IMR-90 (cell line): ENCODE data around the gene ISOC1. TPM values are rescaled to one million over a fixed set of nuclear protein-coding genes. Genes with fewer than 3 reads are reported as not detected.

Source experiments
- ATAC-seq: fragments of 200-7000 bp; cut with Tn5 transposase; 2 replicates; pipeline ENCODE4 v1.9.1; 2020; ENCODE audit warnings: low read depth, mild to moderate bottlenecking, moderate library complexity
- BruUV-seq: library from RNA; stranded (reverse); fragments of 400-500 nt; replicated peaks from 2 replicates; lab custom pipeline; 2021; lab: Mats Ljungman, UMichigan
- CTCF ChIA-PET: fragments of 300-600 bp; formaldehyde crosslinking; extraction: SDS; loops from one replicate; lab custom pipeline; 2021; ENCODE audit warnings: antibody characterized with exemption; lab: Yijun Ruan, JAX
- POLR2A ChIA-PET: fragments of 300-600 bp; sonication (Branson Sonifier 250); formaldehyde crosslinking; loops from one replicate; lab custom pipeline; 2022; ENCODE audit warnings: antibody characterized with exemption; ENCODE audit not compliant: unreplicated experiment; lab: Charles Lee
- DNase-seq: peaks from one replicate; pipeline ENCODE4 v3.0.0; 2013
- H2AFZ ChIP-seq: replicated peaks from 2 replicates; pipeline ENCODE3; 2013; ENCODE audit warnings: low read length, mild to moderate bottlenecking; ENCODE audit not compliant: poor library complexity
- H2AK5ac ChIP-seq: 2 replicates; pipeline ENCODE4 v1.6.1; 2013; ENCODE audit warnings: low read depth, low read length, inconsistent platforms
- H2AK9ac ChIP-seq: replicated peaks from 2 replicates; pipeline ENCODE3; 2013; ENCODE audit warnings: mild to moderate bottlenecking, low read depth, low read length, moderate library complexity; ENCODE audit not compliant: poor library complexity
- H2BK120ac ChIP-seq: 2 replicates; pipeline ENCODE4 v1.6.1; 2013; ENCODE audit warnings: low read depth, low read length, inconsistent platforms
- H2BK15ac ChIP-seq: 3 replicates; pipeline ENCODE4 v1.6.1; 2013; ENCODE audit warnings: low read depth, low read length, inconsistent platforms
- H2BK20ac ChIP-seq: 2 replicates; pipeline ENCODE4 v1.6.1; 2013; ENCODE audit warnings: low read depth, mild to moderate bottlenecking, inconsistent platforms, low read length, moderate library complexity
- H2BK5ac ChIP-seq: 2 replicates; pipeline ENCODE4 v1.6.1; 2013; ENCODE audit warnings: mild to moderate bottlenecking, low read depth, low read length, inconsistent platforms; ENCODE audit not compliant: poor library complexity, severe bottlenecking
- H3K14ac ChIP-seq: replicated peaks from 2 replicates; pipeline ENCODE4 v1.6.1; 2013; ENCODE audit warnings: low read depth, low read length, inconsistent platforms
- H3K18ac ChIP-seq: 2 replicates; pipeline ENCODE4 v1.6.1; 2013; ENCODE audit warnings: low read depth, low read length, control low read depth
- H3K23ac ChIP-seq: 2 replicates; pipeline ENCODE4 v1.6.1; 2013; ENCODE audit warnings: low read depth, low read length, inconsistent platforms
- H3K27ac ChIP-seq: 2 replicates; pipeline ENCODE4 v1.5.1; 2013; ENCODE audit warnings: mild to moderate bottlenecking, control low read depth, low read length; ENCODE audit not compliant: insufficient read depth
- H3K27me3 ChIP-seq: 2 replicates; pipeline ENCODE4 v1.6.1; 2013; ENCODE audit warnings: low read length; ENCODE audit not compliant: control insufficient read depth, insufficient read depth
- H3K36me3 ChIP-seq: 2 replicates; pipeline ENCODE4 v1.6.1; 2013; ENCODE audit warnings: low read length, mixed read lengths; ENCODE audit not compliant: control insufficient read depth, insufficient read depth
- H3K4ac ChIP-seq: 2 replicates; pipeline ENCODE4 v1.6.1; 2013; ENCODE audit warnings: low read depth, low read length, inconsistent platforms
- H3K4me1 ChIP-seq: 2 replicates; pipeline ENCODE4 v1.6.1; 2013; ENCODE audit warnings: low read length, mixed read lengths; ENCODE audit not compliant: control insufficient read depth, insufficient read depth
- H3K4me2 ChIP-seq: 2 replicates; pipeline ENCODE4 v1.6.1; 2013; ENCODE audit warnings: low read depth, mild to moderate bottlenecking, control low read depth, low read length, moderate library complexity
- H3K4me3 ChIP-seq: 2 replicates; pipeline ENCODE4 v1.5.1; 2013; ENCODE audit warnings: low read depth, mild to moderate bottlenecking, control low read depth, low read length, moderate library complexity; ENCODE audit not compliant: insufficient read depth
- H3K56ac ChIP-seq: 2 replicates; pipeline ENCODE4 v1.6.1; 2013; ENCODE audit warnings: low read length, inconsistent platforms; ENCODE audit not compliant: insufficient read depth; ENCODE audit errors: extremely low read depth
- H3K79me1 ChIP-seq, 2 experiments: 2 replicates each; pipeline ENCODE4 v1.6.1; 2013; ENCODE audit warnings: low read length in 2 of 2, inconsistent platforms in 1 of 2, low read depth in 1 of 2
- H3K9ac ChIP-seq: 2 replicates; pipeline ENCODE4 v1.6.1; 2013; ENCODE audit warnings: low read depth, low read length, control low read depth
- H3K9me1 ChIP-seq: 2 replicates; pipeline ENCODE4 v1.6.1; 2013; ENCODE audit warnings: low read length, inconsistent platforms; ENCODE audit not compliant: insufficient read depth
- H3K9me3 ChIP-seq: 2 replicates; pipeline ENCODE4 v1.6.1; 2013; ENCODE audit warnings: low read length; ENCODE audit not compliant: control insufficient read depth, insufficient read depth
- H4K20me1 ChIP-seq: 2 replicates; pipeline ENCODE4 v1.6.1; 2013; ENCODE audit warnings: low read length, inconsistent platforms; ENCODE audit not compliant: insufficient read depth
- H4K5ac ChIP-seq: 2 replicates; pipeline ENCODE4 v1.6.1; 2013; ENCODE audit warnings: mild to moderate bottlenecking, low read depth, low read length, control low read depth
- H4K8ac ChIP-seq, 2 experiments: 2 replicates each; pipeline ENCODE4 v1.6.1; 2013; ENCODE audit warnings: low read depth in 2 of 2, low read length in 2 of 2, control low read depth in 1 of 2, inconsistent platforms in 1 of 2
- H4K91ac ChIP-seq: 2 replicates; pipeline ENCODE4 v1.6.1; 2013; ENCODE audit warnings: low read depth, low read length, inconsistent platforms; ENCODE audit not compliant: insufficient read depth
- MAFK ChIP-seq: IDR thresholded peaks from 2 replicates; pipeline ENCODE4 v1.6.1; 2012; ENCODE audit warnings: low read depth, low read length, improper control_type of control experiment
- SMC3 ChIP-seq: fragments of 150-350 bp; IDR thresholded peaks from 2 replicates; pipeline ENCODE4 v1.6.1; 2016; ENCODE audit warnings: low read depth, mild to moderate bottlenecking, antibody characterized with exemption, low read length, moderate library complexity
- WGBS, 2 experiments: methylation state at CpG; one replicate each; pipeline versions ENCODE4 v1.1.5 to v1.1.7; 2013; ENCODE audit warnings: missing lambda C conversion rate in 2 of 2; ENCODE audit not compliant: insufficient read length in 1 of 2; ENCODE audit errors: extremely low coverage in 2 of 2; 5-methylcytosine and 5-hydroxymethylcytosine counted together
- dilution Hi-C: fragments of 300-500 bp; cut with HindIII; formaldehyde crosslinking; loops from one replicate; pipeline ENCODE4 v1.14.3; 2018; ENCODE audit warnings: low sequenced_read_pairs; ENCODE audit not compliant: unreplicated experiment
- in situ Hi-C: fragments of 300-500 bp; cut with MboI; formaldehyde crosslinking; loops from 3 replicates; pipeline ENCODE4 v1.14.3; 2019; ENCODE audit warnings: low sequenced_read_pairs, inconsistent platforms, mixed read lengths
- intact Hi-C: fragments of 100-400 bp; cut with micrococcal nuclease; formaldehyde crosslinking; loops from 2 replicates; pipeline ENCODE4 v1.10.0; 2022
- polyA plus RNA-seq, 3 experiments: library from polyadenylated mRNA; depleted of rRNA; stranded (reverse); fragments of >200 nt; gene quantifications; 2 replicates each; pipeline ENCODE4 v1.2.3, GENCODE V29; 2012; ENCODE audit warnings: low replicate concordance in 1 of 3
- total RNA-seq: library from RNA; depleted of rRNA; stranded (reverse); fragments of >200 nt; gene quantifications from 2 replicates; pipeline ENCODE4 v1.2.3, GENCODE V29; 2012

Gene ISOC1
- total and polyA plus RNA-seq, 2 of the 4 experiments (the other 2 are of a cell fraction), result 10.8 to 11.6 TPM

DNA sequence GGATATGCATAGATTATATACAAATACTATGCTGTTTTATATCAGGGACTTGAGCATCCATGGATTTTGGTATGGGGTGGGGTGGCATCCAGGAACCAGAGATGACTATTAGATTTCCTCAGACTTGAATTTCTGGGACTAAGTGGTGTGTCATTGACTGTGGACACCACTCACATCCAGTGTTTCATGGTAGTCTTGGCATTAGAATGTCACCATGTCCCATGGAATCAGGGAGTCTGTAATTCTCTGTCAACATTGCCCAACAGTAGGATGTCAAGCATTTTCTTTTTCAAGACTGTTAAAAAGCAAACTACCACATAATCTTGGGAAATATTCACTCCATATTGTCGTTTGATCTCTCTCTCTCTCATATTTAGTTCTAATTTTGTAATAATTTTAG, 13.1 kb downstream of the ISOC1 start:
- Histone ChIP-seq H3K14ac (no peak overlapping the region), H3K56ac (no peak overlapping the region), H2BK15ac (no peak overlapping the region), H3K4ac (no peak overlapping the region), H4K91ac (no peak overlapping the region), H4K20me1 (no peaks in the 10 kb centered on the region), H3K4me2 (no peak overlapping the region), H2BK20ac (no peak overlapping the region), H3K27me3 (no peaks in the 10 kb centered on the region), H3K79me1 (no peaks in the 10 kb centered on the region; a peak in 1 of 4 replicates), H2AK5ac (no peak overlapping the region), H2AK9ac (no peak overlapping the region), H3K4me1 (no peaks in the 10 kb centered on the region), H3K27ac (no peak overlapping the region), H2AFZ (no peak overlapping the region), H3K36me3 (peaks cover 1% of the 10 kb centered on the region; the same call in 1 of the 2 replicates), H4K8ac (no peak overlapping the region), H4K5ac (no peak overlapping the region), H3K9ac (no peak overlapping the region), H2BK5ac (no peak overlapping the region), H3K9me3 (no peaks in the 10 kb centered on the region), H3K23ac (no peak overlapping the region), H3K4me3 (no peak overlapping the region), H2BK120ac (no peak overlapping the region), H3K18ac (no peak overlapping the region), H3K9me1 (no peaks in the 10 kb centered on the region; the same call in 1 of the 2 replicates)
- intact Hi-C loops (loop anchor here (10.0 kb wide), 1 partner anchor 357 kb away; the partner anchor contains the start of gene ADAMTS19), in situ Hi-C loops (no loop called here), dilution Hi-C loops (no loop called here)
- WGBS, 2 experiments, result no CpG with 5 or more reads among the region's 1 CpG
- ATAC-seq (no peak), DNase-seq (no peak)
- BruUV-seq, result no TSS peak
- POLR2A ChIA-PET, result interaction anchor here (0.6 kb wide), 1 partner anchor 12 kb away, joined by 4 read pairs; no protein-coding TSS in a partner anchor
- no peak for TF ChIP-seq MAFK
- TF ChIP-seq SMC3, result no peak
- CTCF ChIA-PET, result no interaction called here
